ENCODE measurements around the gene GLCCI1. TPM values are rescaled to one million over a fixed set of nuclear protein-coding genes. Genes with fewer than 3 reads are reported as not detected.

GLCCI1 gene
- total RNA-seq, 1 donor from 2014 or later: 42.4 TPM

DNA sequence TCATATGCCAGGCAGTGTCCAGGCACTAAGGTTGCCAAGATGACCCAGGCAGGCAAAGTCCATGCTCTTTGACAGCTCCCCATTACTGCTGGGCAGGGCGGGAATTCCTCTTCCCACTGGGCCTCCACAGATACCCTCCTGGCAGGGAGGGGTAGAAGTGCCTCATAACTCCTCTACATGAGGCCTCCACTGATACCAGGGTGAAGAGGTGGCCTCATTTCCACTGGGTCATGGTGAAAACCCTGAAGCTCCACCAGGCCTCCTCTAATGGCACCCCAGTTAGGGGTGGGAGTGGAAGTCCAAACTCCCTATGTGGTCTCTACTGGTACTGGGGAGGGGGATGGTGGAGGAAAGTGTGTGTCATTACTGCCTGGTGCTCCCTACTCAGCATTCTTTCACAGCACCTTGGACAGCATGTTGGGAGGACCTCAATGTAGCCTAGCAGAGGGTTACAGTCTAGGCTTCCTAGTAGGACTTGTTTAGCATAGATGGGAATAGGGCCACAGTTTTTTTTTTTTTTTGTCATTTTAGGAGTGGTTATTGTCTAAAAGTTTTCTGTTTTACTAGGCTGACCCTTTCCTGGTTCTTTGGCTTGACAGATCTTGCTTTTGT is 34.6 kb upstream of the GLCCI1 start:
- Mint-ChIP-seq H3K27ac (no peak overlapping the region), H3K9me3 (ENCODE audit: low read depth) (no peaks in the 10 kb centered on the region), H3K4me1 (ENCODE audit: low read depth) (no peaks in the 10 kb centered on the region), H3K36me3 (ENCODE audit: insufficient read depth) (no peaks in the 10 kb centered on the region), H3K4me3 (ENCODE audit: low read depth) (no peak overlapping the region), H3K27me3 (no peaks in the 10 kb centered on the region)
- TF ChIP-seq, protein P1, sequence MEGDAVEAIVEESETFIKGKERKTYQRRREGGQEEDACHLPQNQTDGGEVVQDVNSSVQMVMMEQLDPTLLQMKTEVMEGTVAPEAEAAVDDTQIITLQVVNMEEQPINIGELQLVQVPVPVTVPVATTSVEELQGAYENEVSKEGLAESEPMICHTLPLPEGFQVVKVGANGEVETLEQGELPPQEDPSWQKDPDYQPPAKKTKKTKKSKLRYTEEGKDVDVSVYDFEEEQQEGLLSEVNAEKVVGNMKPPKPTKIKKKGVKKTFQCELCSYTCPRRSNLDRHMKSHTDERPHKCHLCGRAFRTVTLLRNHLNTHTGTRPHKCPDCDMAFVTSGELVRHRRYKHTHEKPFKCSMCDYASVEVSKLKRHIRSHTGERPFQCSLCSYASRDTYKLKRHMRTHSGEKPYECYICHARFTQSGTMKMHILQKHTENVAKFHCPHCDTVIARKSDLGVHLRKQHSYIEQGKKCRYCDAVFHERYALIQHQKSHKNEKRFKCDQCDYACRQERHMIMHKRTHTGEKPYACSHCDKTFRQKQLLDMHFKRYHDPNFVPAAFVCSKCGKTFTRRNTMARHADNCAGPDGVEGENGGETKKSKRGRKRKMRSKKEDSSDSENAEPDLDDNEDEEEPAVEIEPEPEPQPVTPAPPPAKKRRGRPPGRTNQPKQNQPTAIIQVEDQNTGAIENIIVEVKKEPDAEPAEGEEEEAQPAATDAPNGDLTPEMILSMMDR (IDR thresholded peaks at IDR 0.05; ENCODE audit: unreplicated experiment): no peak
- no peak for DNase-seq (ENCODE audit: low spot score, unreplicated experiment)

DNA sequence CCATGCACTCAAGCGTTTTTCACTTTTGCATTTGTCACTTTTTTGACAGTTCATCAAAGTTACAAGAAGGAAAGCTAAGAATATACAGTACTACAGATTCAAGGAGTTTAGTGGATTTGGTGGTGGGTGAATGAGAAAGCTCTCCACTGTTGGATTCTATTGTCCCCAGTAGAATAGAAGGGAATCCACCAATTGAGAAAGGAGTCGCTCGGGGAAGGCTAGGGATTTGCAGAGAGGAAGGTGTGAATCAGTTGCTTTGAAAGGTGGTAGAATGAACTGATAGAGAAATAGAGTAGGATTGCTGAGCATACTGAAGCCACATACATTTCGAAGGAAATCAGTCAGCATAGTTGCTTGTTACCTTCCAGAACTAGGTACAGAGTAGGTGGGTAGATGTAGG is 33.7 kb upstream of the GLCCI1 start:
- no peaks in the 10 kb centered on the region for H3K4me1 Mint-ChIP-seq (ENCODE audit: low read depth)
- H3K36me3 Mint-ChIP-seq (ENCODE audit: insufficient read depth): no peaks in the 10 kb centered on the region
- TF ChIP-seq, protein P1 (IDR thresholded peaks at IDR 0.05; ENCODE audit: unreplicated experiment): no peak
- H3K27me3 Mint-ChIP-seq: no peaks in the 10 kb centered on the region
- no peak for DNase-seq (ENCODE audit: low spot score, unreplicated experiment)
- no peak overlapping the region for H3K4me3 Mint-ChIP-seq (ENCODE audit: low read depth)
- no peaks in the 10 kb centered on the region for H3K9me3 Mint-ChIP-seq (ENCODE audit: low read depth)
- H3K27ac Mint-ChIP-seq: no peak overlapping the region

DNA sequence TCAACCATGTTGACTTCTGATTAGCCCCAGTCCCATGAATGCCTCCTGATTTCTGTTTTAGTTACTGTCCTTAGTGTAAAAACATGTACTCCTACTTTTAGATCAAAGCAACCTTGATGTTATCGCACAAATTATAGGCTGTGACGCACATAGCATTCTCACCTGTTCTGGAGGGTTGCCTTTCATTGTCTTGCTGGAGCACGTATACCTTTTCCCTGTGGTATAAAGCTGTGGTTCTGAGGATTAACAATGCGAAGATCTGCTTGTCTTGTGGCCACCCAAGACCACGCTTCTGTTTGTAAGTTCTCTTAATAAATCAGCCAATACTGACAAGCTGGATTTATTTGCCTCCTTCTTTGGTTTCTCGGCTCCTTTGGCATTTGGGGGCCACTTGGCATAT is 30.1 kb upstream of the GLCCI1 start:
- no peak for DNase-seq (ENCODE audit: low spot score, unreplicated experiment)
- H3K27ac Mint-ChIP-seq: no peak overlapping the region
- H3K4me1 Mint-ChIP-seq (ENCODE audit: low read depth): peaks cover 9% of the 10 kb centered on the region
- no peaks in the 10 kb centered on the region for H3K27me3 Mint-ChIP-seq
- no peak overlapping the region for H3K4me3 Mint-ChIP-seq (ENCODE audit: low read depth)
- H3K36me3 Mint-ChIP-seq (ENCODE audit: insufficient read depth): no peaks in the 10 kb centered on the region
- H3K9me3 Mint-ChIP-seq (ENCODE audit: low read depth): no peaks in the 10 kb centered on the region
- TF ChIP-seq, protein P1 (IDR thresholded peaks at IDR 0.05; ENCODE audit: unreplicated experiment): no peak

DNA sequence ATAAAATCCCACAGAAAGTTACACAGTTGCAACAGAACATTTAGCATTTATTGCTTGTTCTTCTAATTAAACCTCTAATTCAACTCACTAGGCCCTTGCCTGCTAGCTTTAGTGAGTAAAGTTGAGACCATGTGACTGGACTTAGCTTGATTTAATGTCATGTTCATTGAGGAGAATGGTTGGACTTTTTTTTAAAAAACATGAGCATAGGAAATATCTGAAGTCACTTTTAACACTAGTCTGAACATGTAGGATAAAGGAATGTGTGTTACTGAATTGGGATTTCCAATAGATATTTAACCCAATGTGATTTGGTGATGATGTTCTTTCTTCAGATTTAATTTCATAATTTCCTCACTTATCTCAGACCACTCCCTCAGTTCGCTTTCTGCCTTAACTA is 24.6 kb upstream of the GLCCI1 start:
- no peak for DNase-seq (ENCODE audit: low spot score, unreplicated experiment)
- Mint-ChIP-seq H3K27me3 (peaks cover 5% of the 10 kb centered on the region), H3K4me3 (ENCODE audit: low read depth) (no peak overlapping the region), H3K4me1 (ENCODE audit: low read depth) (peaks cover 9% of the 10 kb centered on the region), H3K36me3 (ENCODE audit: insufficient read depth) (no peaks in the 10 kb centered on the region), H3K9me3 (ENCODE audit: low read depth) (no peaks in the 10 kb centered on the region), H3K27ac (no peak overlapping the region)
- TF ChIP-seq, protein P1 (IDR thresholded peaks at IDR 0.05; ENCODE audit: unreplicated experiment): no peak

DNA sequence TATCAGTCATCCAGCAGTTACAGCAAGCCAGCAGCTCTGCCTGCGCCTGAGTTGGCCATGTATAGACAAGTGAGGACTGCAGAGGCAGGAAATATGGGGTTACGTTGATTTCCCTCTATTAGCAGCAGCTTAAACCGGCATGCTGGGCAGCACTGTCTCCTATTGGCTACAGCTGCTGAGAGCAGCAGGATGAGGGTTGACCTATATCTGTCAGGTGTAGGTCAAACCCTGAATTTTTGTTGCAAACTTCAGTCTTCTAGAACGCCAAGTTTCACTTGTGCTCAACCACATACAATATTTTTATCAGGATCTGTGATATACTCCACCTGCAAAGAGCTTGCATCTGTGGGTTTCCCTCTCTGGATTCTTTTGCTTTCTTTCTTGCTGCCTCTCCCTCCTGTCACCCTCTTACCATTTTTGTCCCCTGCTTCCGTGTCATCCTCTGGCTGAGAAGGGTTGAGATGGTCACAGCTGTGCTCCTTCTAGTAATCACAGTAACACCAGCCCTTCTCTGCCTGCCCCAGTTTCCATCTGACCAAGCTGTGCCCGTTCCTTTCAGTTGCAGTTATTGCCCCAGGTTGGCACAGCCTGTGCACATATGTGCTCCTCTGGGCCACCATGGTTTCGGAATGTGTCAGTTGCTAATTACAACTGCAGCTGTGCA is 23.8 kb upstream of the GLCCI1 start:
- Mint-ChIP-seq H3K9me3 (ENCODE audit: low read depth) (no peaks in the 10 kb centered on the region), H3K4me1 (ENCODE audit: low read depth) (peaks cover 9% of the 10 kb centered on the region), H3K27ac (no peak overlapping the region), H3K27me3 (peaks cover 5% of the 10 kb centered on the region), H3K4me3 (ENCODE audit: low read depth) (no peak overlapping the region), H3K36me3 (ENCODE audit: insufficient read depth) (no peaks in the 10 kb centered on the region)
- DNase-seq (ENCODE audit: low spot score, unreplicated experiment): no peak
- TF ChIP-seq, protein P1 (IDR thresholded peaks at IDR 0.05; ENCODE audit: unreplicated experiment): no peak
